Parietal lobe (tissue), 1 donor: Measurements from ENCODE around the gene CDK11A. TPM values are rescaled to one million over a fixed set of nuclear protein-coding genes. Genes with fewer than 3 reads are reported as not detected.

ENCODE experiments used
- total RNA-seq: library from RNA; depleted of rRNA; stranded (reverse); fragments of >200 nt; gene quantifications from one replicate; pipeline ENCODE4 v1.2.3, GENCODE V29; 2014

The CDK11A gene
- total RNA-seq: 42.6 TPM

DNA sequence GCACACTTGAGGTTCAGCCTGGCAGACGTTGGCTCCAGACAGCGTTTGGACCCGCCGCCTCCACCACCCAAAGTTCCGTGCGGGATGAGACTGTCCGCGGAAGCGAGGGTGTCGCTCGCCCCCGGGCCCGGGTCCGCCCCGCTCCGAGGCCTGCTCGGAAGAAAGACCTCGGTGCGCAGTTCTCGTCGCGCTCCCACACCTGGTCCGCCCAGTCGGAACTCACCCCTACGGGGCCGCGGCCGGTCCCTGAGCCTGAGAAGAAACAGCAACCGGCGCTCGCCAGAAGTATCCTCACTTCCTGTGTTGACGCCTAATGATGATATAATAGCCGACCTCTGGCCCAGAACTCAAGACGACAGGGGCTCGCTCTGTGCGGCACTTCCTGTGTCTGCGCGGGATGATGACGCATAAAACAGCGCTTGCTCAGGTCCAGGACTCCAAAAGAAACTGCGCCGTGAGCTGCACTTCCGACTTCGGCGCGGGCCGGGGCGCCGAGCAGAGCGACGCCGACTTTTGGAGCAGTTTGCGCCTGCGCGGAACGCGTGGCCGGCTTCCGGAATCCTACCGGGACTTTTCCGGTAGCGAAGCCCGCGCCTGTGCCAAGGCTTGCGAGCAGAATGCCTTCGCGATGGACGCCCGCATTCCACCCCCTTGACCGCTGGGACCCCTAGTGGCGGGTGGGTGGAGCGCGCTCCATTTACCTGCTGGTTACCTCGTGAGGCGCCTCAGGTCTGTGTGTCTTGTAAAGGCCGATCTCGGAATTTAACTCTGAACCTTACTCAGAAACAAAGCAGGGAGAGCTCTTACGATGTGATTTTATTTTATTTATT lies at the start of gene CDK11A:
Gene CDK11A (minus strand): TSS at position 323 of the 830 bp plus-strand sequence. CDS start 1,539 bp downstream, outside the sequence.

DNA sequence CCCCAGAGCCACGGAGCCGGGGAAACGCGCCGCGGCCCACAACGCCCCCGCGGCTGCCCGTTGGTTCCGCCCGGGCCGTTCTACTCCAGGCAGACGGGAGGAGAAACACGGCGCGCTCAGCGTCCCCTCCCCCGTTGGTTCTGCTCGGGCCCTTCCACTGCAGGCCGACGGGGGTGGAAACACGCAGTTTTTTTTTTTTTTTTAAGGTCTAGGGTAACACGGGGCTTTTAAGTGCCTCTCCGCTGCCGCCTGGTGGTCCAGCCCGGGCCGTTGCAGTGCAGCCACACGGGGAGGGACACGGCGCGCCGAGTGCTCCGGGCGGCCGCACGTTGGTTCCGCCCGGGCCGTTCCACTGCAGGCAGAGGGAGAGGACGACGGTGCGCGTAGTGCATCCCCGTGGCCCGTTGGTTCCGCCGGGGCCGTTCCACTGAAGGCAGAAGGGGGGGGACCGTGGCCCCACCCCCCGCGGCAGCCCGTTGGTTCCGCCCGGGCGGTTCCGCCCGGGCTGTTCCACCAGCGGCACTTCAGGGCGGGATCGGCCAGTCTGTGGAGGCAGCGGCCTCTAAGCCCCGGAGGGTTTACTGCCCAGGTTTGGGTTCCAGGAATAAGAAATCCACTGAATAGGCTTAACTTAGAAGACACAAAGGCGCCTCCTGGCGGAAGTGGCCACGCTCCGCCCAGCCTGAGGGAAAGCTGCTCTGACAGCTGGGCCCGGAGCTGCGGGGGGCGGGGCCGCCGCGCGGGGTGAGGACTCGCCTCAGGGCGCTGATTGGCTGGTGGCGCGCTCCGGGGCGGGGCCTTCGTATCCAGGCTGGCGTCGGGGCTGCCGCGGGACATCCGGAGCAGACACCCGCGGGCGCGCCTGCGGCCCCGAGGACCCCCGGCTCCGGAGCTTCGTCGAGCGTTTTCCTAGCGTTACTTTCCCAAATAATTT lies 31.2 kb downstream of the CDK11A start, which contains the start of gene SLC35E2B:
Gene SLC35E2B (minus strand): TSS at position 82 of the 934 bp plus-strand sequence. CDS start 16,096 bp downstream, outside the sequence.

DNA sequence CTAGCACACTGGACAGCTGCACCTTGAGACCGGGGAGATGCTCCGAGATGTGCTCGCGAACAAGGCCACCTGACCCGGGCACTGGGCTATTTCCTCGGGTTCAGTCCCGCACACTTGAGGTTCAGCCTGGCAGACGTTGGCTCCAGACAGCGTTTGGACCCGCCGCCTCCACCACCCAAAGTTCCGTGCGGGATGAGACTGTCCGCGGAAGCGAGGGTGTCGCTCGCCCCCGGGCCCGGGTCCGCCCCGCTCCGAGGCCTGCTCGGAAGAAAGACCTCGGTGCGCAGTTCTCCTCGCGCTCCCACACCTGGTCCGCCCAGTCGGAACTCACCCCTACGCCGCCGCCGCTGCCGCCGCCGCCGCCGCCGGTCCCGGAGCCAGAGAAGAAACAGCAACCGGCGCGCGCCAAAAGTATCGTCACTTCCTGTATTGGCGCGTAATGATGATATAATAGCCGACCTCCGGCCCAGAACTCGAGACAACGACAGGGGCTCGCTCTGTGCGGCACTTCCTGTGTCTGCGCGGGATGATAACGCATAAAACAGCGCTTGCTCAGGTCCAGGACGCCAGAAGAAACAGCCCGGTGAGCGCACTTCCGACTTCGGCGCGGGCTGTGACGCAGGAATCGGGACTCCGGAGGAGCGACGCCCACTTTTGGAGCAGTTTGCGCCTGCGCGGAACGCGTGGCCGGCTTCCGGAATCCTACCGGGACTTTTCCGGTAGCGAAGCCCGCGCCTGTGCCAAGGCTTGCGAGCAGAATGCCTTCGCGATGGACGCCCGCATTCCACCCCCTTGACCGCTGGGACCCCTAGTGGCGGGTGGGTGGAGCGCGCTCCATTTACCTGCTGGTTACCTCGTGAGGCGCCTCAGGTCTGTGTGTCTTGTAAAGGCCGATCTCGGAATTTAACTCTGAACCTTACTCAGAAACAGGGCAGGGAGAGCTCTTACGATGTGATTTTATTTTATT lies 65.3 kb downstream of the CDK11A start, which contains the start of gene CDK11B:
Gene CDK11B (minus strand): TSS at position 422 of the 967 bp plus-strand sequence. CDS start 1,519 bp downstream, outside the sequence.

Other genes starting within 250 kb of the CDK11A start
- gene ATAD3A, start 212.2 kb downstream of the CDK11A start, total RNA-seq: 13.5 TPM
- gene TMEM240, start 183.7 kb downstream of the CDK11A start, total RNA-seq: 20.3 TPM
- 45.4 TPM for gene SSU72, start 149.5 kb downstream of the CDK11A start, total RNA-seq
- 2.2 TPM for gene FNDC10, start 124.2 kb downstream of the CDK11A start, total RNA-seq
- 67.6 TPM for gene MIB2, start 108.9 kb downstream of the CDK11A start, total RNA-seq
- gene MMP23B, start 92.2 kb downstream of the CDK11A start, total RNA-seq: 0.63 TPM
- 8.5 TPM for gene CDK11B, start 65.4 kb downstream of the CDK11A start, total RNA-seq
- 91.4 TPM for gene SLC35E2B, start 31.6 kb downstream of the CDK11A start, total RNA-seq
- 30.0 TPM for gene NADK, start 54.1 kb upstream of the CDK11A start, total RNA-seq
- gene GNB1, start 166.7 kb upstream of the CDK11A start, total RNA-seq: 271 TPM
- gene CALML6, start 190.9 kb upstream of the CDK11A start, total RNA-seq: not detected
- gene TMEM52, start 194.9 kb upstream of the CDK11A start, total RNA-seq: 1.3 TPM